GM19452 (cell line): Measurements from ENCODE around the gene XAGE3.
"Not testable (repeated sequence)": the region's sequence is repeated elsewhere in the genome, so short reads cannot be mapped to it uniquely, and the experiment has no call there.

Source experiments
- ATAC-seq: cut with Tn5 transposase; IDR thresholded peaks from one replicate; pipeline ENCODE4 v1.9.1; 2021; ENCODE audit not compliant: unreplicated experiment

The XAGE3 gene

DNA sequence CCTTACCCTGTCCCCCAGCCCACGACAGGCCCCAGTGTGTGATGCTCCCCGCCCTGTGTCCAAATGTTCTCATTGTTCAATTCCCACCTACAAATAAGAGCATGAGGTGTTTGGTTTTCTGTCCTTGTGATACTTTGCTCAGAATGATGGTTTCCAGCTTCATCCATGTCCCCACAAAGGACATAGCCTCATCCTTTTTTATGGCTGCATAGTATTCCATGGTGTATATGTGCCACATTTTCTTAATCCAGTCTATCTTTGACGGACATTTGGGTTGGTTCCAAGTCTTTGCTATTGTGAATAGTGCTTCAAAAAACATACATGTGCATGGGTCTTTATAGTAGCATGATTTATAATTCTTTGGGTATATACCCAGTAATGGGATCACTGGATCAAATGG, 24.3 kb downstream of the XAGE3 start:
- not testable (repeated sequence) for ATAC-seq

DNA sequence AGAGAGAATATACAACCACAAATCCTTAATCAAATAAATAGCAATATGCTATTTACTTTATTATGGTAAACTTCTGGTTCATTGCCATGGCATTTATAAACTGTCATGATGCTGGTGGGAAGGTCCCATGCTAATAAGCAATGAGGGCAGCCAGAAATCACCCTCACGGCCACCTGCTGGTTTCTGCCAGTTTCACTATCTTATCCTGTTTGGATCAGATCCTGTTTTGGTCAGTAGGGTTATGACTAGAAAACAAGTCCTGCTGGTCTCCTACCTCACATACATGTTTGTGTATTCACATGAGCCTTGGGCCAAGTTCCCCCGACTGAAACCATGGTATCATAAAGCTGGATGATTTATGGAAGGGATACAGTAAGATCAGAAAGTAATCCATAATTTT, 28.7 kb downstream of the XAGE3 start:
- ATAC-seq = no peak

DNA sequence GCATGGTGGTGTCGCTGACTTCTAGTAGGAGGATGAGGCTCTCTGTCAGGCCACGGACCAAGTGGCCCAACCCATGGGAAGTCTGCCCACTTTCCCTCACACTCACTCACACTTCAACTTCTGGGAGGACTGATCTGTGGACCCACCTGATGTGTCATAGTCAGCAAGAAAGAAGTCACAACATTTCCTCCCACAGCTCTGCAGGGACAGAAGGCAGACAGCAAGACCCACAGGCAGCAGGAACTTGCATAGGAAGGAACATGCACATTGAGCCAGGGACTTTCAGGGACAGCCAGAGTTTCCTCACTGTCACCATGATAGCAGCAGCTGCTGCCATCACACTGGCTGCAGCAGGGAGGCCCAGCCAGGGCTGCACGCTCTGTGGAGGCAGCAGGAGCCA, 37.3 kb downstream of the XAGE3 start:
- ATAC-seq = no peak

DNA sequence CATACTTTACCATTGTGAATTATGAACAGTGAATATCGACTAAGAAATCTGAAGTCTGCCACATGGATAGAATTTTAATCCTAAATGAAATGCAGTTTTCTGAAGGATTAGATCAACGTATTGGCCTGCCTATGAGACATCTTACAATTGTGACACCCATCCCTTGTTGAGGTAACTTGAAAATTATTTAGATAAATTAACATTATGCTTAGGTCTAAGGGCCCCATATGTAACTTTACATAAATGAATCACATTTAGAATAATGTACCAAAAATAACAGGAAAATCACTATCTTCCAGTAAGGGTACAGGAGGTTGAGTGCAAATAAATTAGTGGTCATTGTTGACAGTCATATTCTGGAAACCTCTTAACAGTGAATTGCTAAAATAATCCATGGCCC, 43.3 kb downstream of the XAGE3 start:
- ATAC-seq = no peak

DNA sequence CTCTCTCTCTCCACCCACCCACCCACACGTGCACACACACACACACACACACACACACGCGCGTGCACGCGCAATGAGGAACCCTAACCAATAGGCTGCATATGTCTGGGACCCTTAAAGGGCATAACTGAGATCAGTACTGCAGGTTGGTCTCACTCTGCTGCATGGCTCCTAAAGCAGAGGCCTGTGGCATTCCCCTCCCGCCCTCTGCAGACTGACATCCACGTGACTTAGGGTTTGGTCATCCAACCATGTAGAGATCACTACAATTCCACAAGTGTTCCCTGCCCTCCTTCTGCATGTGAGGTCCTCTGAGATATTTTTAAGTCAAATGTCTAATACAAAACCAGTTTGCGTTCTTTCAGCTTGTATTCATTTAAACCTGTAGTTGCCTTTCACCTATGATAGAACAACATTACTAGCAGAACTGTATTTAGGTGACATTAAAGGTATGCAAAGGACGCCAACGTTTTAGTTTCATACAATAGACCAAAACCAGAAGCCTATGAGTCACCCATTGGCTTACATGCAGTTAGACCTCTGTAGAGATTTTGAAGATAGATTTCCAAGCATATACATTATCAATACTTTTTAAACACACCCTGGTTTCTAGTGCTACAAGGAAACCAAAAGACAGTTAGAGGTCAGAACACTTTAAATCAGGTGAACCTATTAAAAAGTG, 46.7 kb downstream of the XAGE3 start:
- no peak for ATAC-seq

- no peak for ATAC-seq
Observed at GRCh38 chrX:52819788-52820187, 48.1 kb downstream of the XAGE3 start.
